Right lobe of liver (tissue), 4 donors: ENCODE data around the gene RELA.

ENCODE experiments used
- CTCF ChIP-seq, 4 donors: fragments of 200-600 bp in 3 of 4; fragments of 450-650 bp in 1 of 4; IDR thresholded peaks; one replicate each; pipeline versions ENCODE4 v1.5.1 to v1.8.0; 2016 to 2022; ENCODE audit warnings: antibody characterized with exemption in 4 of 4, mild to moderate bottlenecking in 2 of 4
- POLR2A ChIP-seq: fragments of 450-650 bp; IDR thresholded peaks from one replicate; pipeline ENCODE4 v1.6.1; 2017; ENCODE audit warnings: antibody characterized with exemption, mild to moderate bottlenecking
- donor health status: DM: no; HTN: no; CAD: no.
- donor health status: DM: no; HTN: no; CAD: no.
- donor health status: DM: no; HTN: yes; CAD: no.

DNA sequence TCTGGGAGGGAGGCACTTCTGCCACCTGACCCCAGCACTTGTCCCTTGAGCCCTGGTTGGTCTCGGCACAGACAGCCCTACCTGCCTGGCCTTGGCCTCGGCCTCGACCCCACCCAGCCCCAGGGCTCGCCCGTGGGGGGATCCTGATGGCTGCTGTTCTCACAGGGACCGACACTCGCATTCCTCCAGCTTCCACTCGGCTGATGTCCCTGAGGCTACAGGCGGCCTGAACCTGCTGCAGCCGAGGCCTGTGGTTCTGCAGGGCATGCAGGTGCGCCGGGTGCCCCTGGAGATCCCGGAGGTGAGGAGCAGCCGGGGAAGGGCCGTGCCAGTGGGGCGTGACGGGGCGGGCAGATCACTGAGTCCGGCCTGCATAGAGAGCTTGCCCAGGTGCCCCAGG is 42.0 kb downstream of the RELA start:
- TF ChIP-seq CTCF (IDR thresholded peaks at IDR 0.05), result no peak
- TF ChIP-seq POLR2A, result no peak
